Memory B cell (primary cell): ENCODE data around the gene PCSK5.

ENCODE experiments used
- ATAC-seq: fragments of 150-1000 bp; cut with Tn5 transposase; 2 replicates; pipeline ENCODE4 v1.10.0; 2021; ENCODE audit warnings: low read depth, mild to moderate bottlenecking, moderate library complexity
- DNase-seq, 2 donors: peaks; one replicate each; pipeline ENCODE4 v3.0.0; 2022; ENCODE audit warnings: low spot score in 2 of 2
- H3K27ac Mint-ChIP-seq: one replicate; pipeline ENCODE4 v1.8.0; 2022; ENCODE audit warnings: mild to moderate bottlenecking, moderate library complexity, mixed read lengths
- H3K27me3 Mint-ChIP-seq: one replicate; pipeline ENCODE4 v1.8.0; 2022; ENCODE audit warnings: mixed read lengths
- H3K36me3 Mint-ChIP-seq: one replicate; pipeline ENCODE4 v1.8.0; 2022; ENCODE audit warnings: mild to moderate bottlenecking, mixed read lengths
- H3K4me1 Mint-ChIP-seq: one replicate; pipeline ENCODE4 v1.8.0; 2022; ENCODE audit warnings: mixed read lengths
- H3K4me3 Mint-ChIP-seq: one replicate; pipeline ENCODE4 v1.8.0; 2022; ENCODE audit warnings: mild to moderate bottlenecking, moderate library complexity, mixed read lengths
- H3K9me3 Mint-ChIP-seq: one replicate; pipeline ENCODE4 v1.8.0; 2022; ENCODE audit warnings: mixed read lengths

PCSK5 gene

GRCh38 chr9:76162751-76163500, 272.5 kb downstream of the PCSK5 start:
- Mint-ChIP-seq H3K4me3 (no peak overlapping the region), H3K4me1 (no peaks in the 10 kb centered on the region), H3K27me3 (no peaks in the 10 kb centered on the region), H3K27ac (no peak overlapping the region), H3K36me3 (no peaks in the 10 kb centered on the region), H3K9me3 (no peaks in the 10 kb centered on the region)
- ATAC-seq: no peak
- no peak for DNase-seq

GRCh38 chr9:76166526-76166925, 276.1 kb downstream of the PCSK5 start:
- H3K36me3 Mint-ChIP-seq: no peaks in the 10 kb centered on the region
- no peak for ATAC-seq
- no peaks in the 10 kb centered on the region for H3K9me3 Mint-ChIP-seq
- no peak for DNase-seq
- H3K27me3 Mint-ChIP-seq: no peaks in the 10 kb centered on the region
- H3K4me1 Mint-ChIP-seq: no peaks in the 10 kb centered on the region
- H3K4me3 Mint-ChIP-seq: no peak overlapping the region
- H3K27ac Mint-ChIP-seq: no peak overlapping the region

- Mint-ChIP-seq H3K36me3 (no peaks in the 10 kb centered on the region), H3K4me3 (no peak overlapping the region), H3K27ac (no peak overlapping the region), H3K27me3 (no peaks in the 10 kb centered on the region), H3K9me3 (peaks cover 2% of the 10 kb centered on the region), H3K4me1 (no peaks in the 10 kb centered on the region)
- no peak for ATAC-seq
- no peak for DNase-seq
Measured at GRCh38 chr9:76176171-76176570, 285.7 kb downstream of the PCSK5 start.

GRCh38 chr9:76177931-76178330, 287.5 kb downstream of the PCSK5 start:
- Mint-ChIP-seq H3K36me3 (no peaks in the 10 kb centered on the region), H3K27me3 (no peaks in the 10 kb centered on the region), H3K4me3 (no peak overlapping the region), H3K27ac (no peak overlapping the region), H3K9me3 (peaks cover 2% of the 10 kb centered on the region), H3K4me1 (no peaks in the 10 kb centered on the region)
- ATAC-seq: no peak
- DNase-seq: no peak

GRCh38 chr9:76180541-76180940, 290.1 kb downstream of the PCSK5 start:
- no peak overlapping the region for H3K4me3 Mint-ChIP-seq
- H3K27ac Mint-ChIP-seq: no peak overlapping the region
- no peaks in the 10 kb centered on the region for H3K9me3 Mint-ChIP-seq
- H3K36me3 Mint-ChIP-seq: no peaks in the 10 kb centered on the region
- no peaks in the 10 kb centered on the region for H3K27me3 Mint-ChIP-seq
- no peaks in the 10 kb centered on the region for H3K4me1 Mint-ChIP-seq
- ATAC-seq (no peak), DNase-seq (no peak)

- Mint-ChIP-seq H3K4me3 (no peak overlapping the region), H3K27me3 (no peaks in the 10 kb centered on the region), H3K36me3 (no peaks in the 10 kb centered on the region), H3K27ac (no peak overlapping the region), H3K4me1 (no peaks in the 10 kb centered on the region), H3K9me3 (no peaks in the 10 kb centered on the region)
- DNase-seq (no peak), ATAC-seq (no peak)
Measured at GRCh38 chr9:76181020-76181641, 290.7 kb downstream of the PCSK5 start.

- no peak for ATAC-seq
- no peaks in the 10 kb centered on the region for H3K9me3 Mint-ChIP-seq
- no peaks in the 10 kb centered on the region for H3K4me1 Mint-ChIP-seq
- DNase-seq: no peak
- no peaks in the 10 kb centered on the region for H3K27me3 Mint-ChIP-seq
- H3K36me3 Mint-ChIP-seq: no peaks in the 10 kb centered on the region
- no peak overlapping the region for H3K27ac Mint-ChIP-seq
- H3K4me3 Mint-ChIP-seq: no peak overlapping the region
Measured at GRCh38 chr9:76181781-76182180, 291.3 kb downstream of the PCSK5 start.

GRCh38 chr9:76185432-76185831, 295.0 kb downstream of the PCSK5 start:
- DNase-seq: no peak
- no peak for ATAC-seq
- H3K9me3 Mint-ChIP-seq: no peaks in the 10 kb centered on the region
- no peaks in the 10 kb centered on the region for H3K27me3 Mint-ChIP-seq
- no peak overlapping the region for H3K27ac Mint-ChIP-seq
- no peaks in the 10 kb centered on the region for H3K4me1 Mint-ChIP-seq
- H3K36me3 Mint-ChIP-seq: no peaks in the 10 kb centered on the region
- H3K4me3 Mint-ChIP-seq: no peak overlapping the region

- Mint-ChIP-seq H3K9me3 (peaks cover 2% of the 10 kb centered on the region), H3K4me1 (no peaks in the 10 kb centered on the region), H3K27ac (no peak overlapping the region), H3K27me3 (peaks cover 2% of the 10 kb centered on the region), H3K4me3 (no peak overlapping the region), H3K36me3 (no peaks in the 10 kb centered on the region)
- ATAC-seq: no peak
- DNase-seq: no peak
Measured at GRCh38 chr9:76188286-76188685, 297.8 kb downstream of the PCSK5 start.

GRCh38 chr9:76188905-76189304, 298.4 kb downstream of the PCSK5 start:
- Mint-ChIP-seq H3K27me3 (peaks cover 2% of the 10 kb centered on the region), H3K4me3 (no peak overlapping the region), H3K4me1 (no peaks in the 10 kb centered on the region), H3K36me3 (no peaks in the 10 kb centered on the region), H3K9me3 (peaks cover 2% of the 10 kb centered on the region), H3K27ac (no peak overlapping the region)
- ATAC-seq (no peak), DNase-seq (no peak)

GRCh38 chr9:76191493-76191892, 301.0 kb downstream of the PCSK5 start:
- H3K27ac Mint-ChIP-seq: no peak overlapping the region
- no peak for ATAC-seq
- H3K9me3 Mint-ChIP-seq: peaks cover 2% of the 10 kb centered on the region
- DNase-seq: no peak
- H3K27me3 Mint-ChIP-seq: peaks cover 2% of the 10 kb centered on the region
- H3K4me3 Mint-ChIP-seq: no peak overlapping the region
- H3K36me3 Mint-ChIP-seq: no peaks in the 10 kb centered on the region
- H3K4me1 Mint-ChIP-seq: no peaks in the 10 kb centered on the region

GRCh38 chr9:76192013-76192412, 301.5 kb downstream of the PCSK5 start:
- no peaks in the 10 kb centered on the region for H3K4me1 Mint-ChIP-seq
- no peak overlapping the region for H3K4me3 Mint-ChIP-seq
- H3K27ac Mint-ChIP-seq: no peak overlapping the region
- no peak for ATAC-seq
- peaks cover 2% of the 10 kb centered on the region for H3K27me3 Mint-ChIP-seq
- H3K9me3 Mint-ChIP-seq: peaks cover 2% of the 10 kb centered on the region
- DNase-seq: no peak
- H3K36me3 Mint-ChIP-seq: no peaks in the 10 kb centered on the region

- H3K4me3 Mint-ChIP-seq: no peak overlapping the region
- H3K27ac Mint-ChIP-seq: no peak overlapping the region
- no peaks in the 10 kb centered on the region for H3K4me1 Mint-ChIP-seq
- H3K9me3 Mint-ChIP-seq: peaks cover 3% of the 10 kb centered on the region
- no peaks in the 10 kb centered on the region for H3K36me3 Mint-ChIP-seq
- DNase-seq (no peak), ATAC-seq (no peak)
- H3K27me3 Mint-ChIP-seq: peaks cover 2% of the 10 kb centered on the region
Measured at GRCh38 chr9:76194896-76195295, 304.4 kb downstream of the PCSK5 start.

- peaks cover 3% of the 10 kb centered on the region for H3K27me3 Mint-ChIP-seq
- ATAC-seq: no peak
Measured at GRCh38 chr9:76198336-76198735, 307.9 kb downstream of the PCSK5 start.

GRCh38 chr9:76200315-76200714, 309.8 kb downstream of the PCSK5 start:
- Mint-ChIP-seq H3K27ac (no peak overlapping the region), H3K9me3 (peaks cover 5% of the 10 kb centered on the region), H3K36me3 (no peaks in the 10 kb centered on the region), H3K4me3 (no peak overlapping the region), H3K4me1 (no peaks in the 10 kb centered on the region), H3K27me3 (peaks cover 3% of the 10 kb centered on the region)
- no peak for ATAC-seq
- no peak for DNase-seq

More at GRCh38 chr9:76198336-76198735, 307.9 kb downstream of the PCSK5 start:
- Mint-ChIP-seq H3K36me3 (no peaks in the 10 kb centered on the region), H3K27ac (no peak overlapping the region), H3K4me3 (no peak overlapping the region), H3K4me1 (no peaks in the 10 kb centered on the region), H3K9me3 (peaks cover 5% of the 10 kb centered on the region)
- DNase-seq: no peak
